DMS53 (cell line): ENCODE data around the gene DTD2.

Source experiments
- DNase-seq: peaks from one replicate; lab custom pipeline; 2025; lab: John Stamatoyannopoulos, UW

The DTD2 gene

DNA sequence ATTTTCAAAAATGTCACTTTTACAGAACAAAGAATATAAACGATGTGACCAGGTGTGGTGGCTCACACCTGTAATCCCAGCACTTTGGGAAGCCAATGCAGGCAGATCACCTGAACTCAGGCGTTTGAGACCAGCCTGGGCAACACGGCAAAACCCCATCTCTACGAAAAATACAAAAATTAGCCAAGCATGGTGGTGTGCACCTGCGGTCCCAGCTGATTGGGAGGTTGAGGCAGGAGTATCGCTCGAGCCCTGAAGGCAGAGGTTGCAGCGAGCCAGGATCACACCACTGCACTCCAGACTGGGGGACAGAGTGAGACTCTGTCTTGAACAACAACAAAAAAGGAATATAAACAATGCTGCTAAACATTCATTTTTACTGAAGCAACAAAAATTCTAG, 52.2 kb downstream of the DTD2 start:
- no peak for DNase-seq

DNA sequence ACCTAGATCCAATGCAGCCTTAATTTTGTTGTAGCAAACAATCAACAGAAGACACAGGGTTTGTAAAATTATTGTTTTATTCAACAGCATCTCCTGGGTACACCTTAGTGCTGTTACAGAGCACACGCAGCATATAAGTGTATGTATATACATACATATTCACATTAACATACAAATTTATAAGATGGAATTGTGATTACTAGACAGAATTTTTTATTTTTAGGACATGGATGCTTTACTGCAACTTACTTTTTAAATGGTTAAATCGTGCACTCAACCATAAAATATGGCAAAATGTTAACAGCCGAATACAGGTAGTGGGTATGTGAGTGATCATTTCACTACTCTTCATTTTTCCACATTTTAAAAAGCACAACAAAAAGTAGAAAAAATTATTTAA, 53.6 kb downstream of the DTD2 start:
- no peak for DNase-seq

- DNase-seq, result no peak
Measured at GRCh38 chr14:31402764-31403439, 54.4 kb downstream of the DTD2 start.

DNA sequence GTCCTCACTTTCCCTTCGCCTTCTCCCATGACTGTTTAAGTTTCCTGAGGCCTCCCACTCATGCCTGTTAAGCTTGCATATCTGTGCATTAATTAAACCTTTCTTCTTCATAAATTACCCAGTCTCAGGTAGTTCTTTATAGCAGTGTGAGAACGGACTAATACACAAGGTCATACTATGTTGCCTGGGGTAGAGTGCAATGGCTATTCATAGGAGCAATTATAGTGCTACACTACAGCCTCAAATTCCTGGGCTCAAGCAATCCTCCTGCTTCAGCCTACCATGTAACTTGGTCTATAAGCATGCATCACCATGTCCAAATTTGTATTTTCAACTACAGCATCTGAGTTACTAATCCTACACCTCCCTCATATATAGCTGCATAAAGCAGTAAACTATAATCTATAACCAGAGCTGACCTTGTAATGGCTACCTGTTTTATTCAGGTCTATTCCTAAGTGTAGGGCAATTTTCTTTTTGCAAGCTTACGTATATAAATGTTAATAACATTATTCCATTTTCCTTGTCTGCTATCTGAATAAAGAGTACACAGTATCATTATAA, 55.9 kb downstream of the DTD2 start:
- DNase-seq, result no peak

- DNase-seq, result no peak
Measured at GRCh38 chr14:31400031-31400638, 57.2 kb downstream of the DTD2 start.
